GM19372 (cell line): ENCODE measurements around the gene RASSF4.
A peak's percentile ranks its signal among the peaks of the same experiment; 100 is the strongest.
"Not testable (repeated sequence)": the region's sequence is repeated elsewhere in the genome, so short reads cannot be mapped to it uniquely, and the experiment has no call there.

Experiments used
- ATAC-seq: cut with Tn5 transposase; IDR thresholded peaks from one replicate; pipeline ENCODE4 v1.9.1; 2021; ENCODE audit warnings: mild to moderate bottlenecking, low read depth, moderate library complexity; ENCODE audit not compliant: unreplicated experiment

RASSF4 gene

GRCh38 chr10:45000752-45001380, 41.3 kb downstream of the RASSF4 start, which contains the start of gene ZNF22:
TSS of gene ZNF22 (plus strand) at chr10:45000923. CDS start at chr10:45003369, 2,446 bp downstream.
- peak; percentile 68 for ATAC-seq

- ATAC-seq = peak; percentile 70
These were observed 42.0 kb downstream of the RASSF4 start for GRCh38 chr10:45001381-45002148.

- no peak for ATAC-seq
These were observed 43.9 kb downstream of the RASSF4 start for GRCh38 chr10:45003432-45004000.

- no peak for ATAC-seq
These were observed 45.1 kb downstream of the RASSF4 start for GRCh38 chr10:45004661-45005060.

- no peak for ATAC-seq
These were observed 45.7 kb downstream of the RASSF4 start for GRCh38 chr10:45005284-45005683.

- no peak for ATAC-seq
These were observed 46.9 kb downstream of the RASSF4 start for GRCh38 chr10:45006276-45007030.

GRCh38 chr10:45008524-45009161, 49.0 kb downstream of the RASSF4 start:
- peak; percentile 91 for ATAC-seq

GRCh38 chr10:45014557-45014956, 55.0 kb downstream of the RASSF4 start:
- ATAC-seq = not testable (repeated sequence)

- no peak for ATAC-seq
These were observed 56.0 kb downstream of the RASSF4 start for GRCh38 chr10:45015590-45015989.

GRCh38 chr10:45023426-45023825, 63.8 kb downstream of the RASSF4 start:
- ATAC-seq = no peak

GRCh38 chr10:45034301-45034700, 74.7 kb downstream of the RASSF4 start:
- ATAC-seq = no peak

GRCh38 chr10:45035673-45036072, 76.1 kb downstream of the RASSF4 start:
- ATAC-seq = no peak

- ATAC-seq = no peak
These were observed 81.4 kb downstream of the RASSF4 start for GRCh38 chr10:45040921-45041542.

- no peak for ATAC-seq
These were observed 84.7 kb downstream of the RASSF4 start for GRCh38 chr10:45044290-45044689.
